Measurements from ENCODE around the gene MAEL. TPM values are rescaled to one million over a fixed set of nuclear protein-coding genes. Genes with fewer than 3 reads are reported as not detected.

MAEL gene
- total and polyA plus RNA-seq, 2 experiments from 2014 or later: 0.76 to 0.95 TPM

GRCh38 chr1:166978821-166979220 lies 10.3 kb upstream of the MAEL start (continued):
- no peak for TF ChIP-seq CTCF (conservative IDR thresholded peaks at IDR 0.05; ENCODE audit: low read depth in 2 of 2)
- TF ChIP-seq JUNB (IDR thresholded peaks at IDR 0.05; ENCODE audit: unreplicated experiment): no peak
- TF ChIP-seq EZH2phosphoT487 (IDR thresholded peaks at IDR 0.05; ENCODE audit: unreplicated experiment): no peak
- TF ChIP-seq POLR2AphosphoS5 (IDR thresholded peaks at IDR 0.05; ENCODE audit: low read depth): no peak
- no peak for TF ChIP-seq STAT1 (IDR thresholded peaks at IDR 0.05; ENCODE audit: unreplicated experiment)
- TF ChIP-seq ZNF331 (CRISPR knock-in tag; IDR thresholded peaks at IDR 0.05; ENCODE audit: low read depth): no peak
- no peak for TF ChIP-seq NANOG (IDR thresholded peaks at IDR 0.05; ENCODE audit: borderline replicate concordance)
- TF ChIP-seq ETS1 (IDR thresholded peaks at IDR 0.05): no peak

GRCh38 chr1:166980383-166980782 lies 8.7 kb upstream of the MAEL start:
- H3K4me3 Mint-ChIP-seq: no peak overlapping the region
- no peak for ATAC-seq
- TF ChIP-seq ZNF462 (CRISPR knock-in tag; IDR thresholded peaks at IDR 0.05) (no peak), ETS1 (IDR thresholded peaks at IDR 0.05) (no peak), EZH2phosphoT487 (IDR thresholded peaks at IDR 0.05; ENCODE audit: unreplicated experiment) (no peak), REST (IDR thresholded peaks at IDR 0.05; ENCODE audit: unreplicated experiment) (no peak), POLR2AphosphoS5 (IDR thresholded peaks at IDR 0.05; ENCODE audit: low read depth) (no peak), ZNF114 (CRISPR knock-in tag; IDR thresholded peaks at IDR 0.05) (no peak), ZNF331 (CRISPR knock-in tag; IDR thresholded peaks at IDR 0.05; ENCODE audit: low read depth) (no peak), JUNB (IDR thresholded peaks at IDR 0.05; ENCODE audit: unreplicated experiment) (no peak), STAT1 (IDR thresholded peaks at IDR 0.05; ENCODE audit: unreplicated experiment) (no peak)

More at GRCh38 chr1:166980383-166980782, 8.7 kb upstream of the MAEL start:
- DNase-seq (ENCODE audit: low spot score): no peak
- Histone ChIP-seq H2AFZ (no peak overlapping the region), H3K9me2 (ENCODE audit: insufficient read depth) (no peaks in the 10 kb centered on the region), H4K20me1 (replicated peaks; ENCODE audit: insufficient read depth) (no peaks in the 10 kb centered on the region), H3F3A (replicated peaks; ENCODE audit: low read depth) (no peaks in the 10 kb centered on the region; the same call in 1 of the 2 replicates), H3K36me3 (ENCODE audit: insufficient read depth) (no peaks in the 10 kb centered on the region), H3K4me2 (no peak overlapping the region), H3K4me3 (no peak overlapping the region), H3K79me2 (replicated peaks; ENCODE audit: insufficient read depth) (no peaks in the 10 kb centered on the region), H3K27ac (ENCODE audit: low read depth) (no peak overlapping the region), H3K27me3 (ENCODE audit: insufficient read depth) (peaks cover 41% of the 10 kb centered on the region), H3K4me1 (ENCODE audit: insufficient read depth) (peaks cover 4% of the 10 kb centered on the region; the same call in 1 of the 2 replicates)
- H3K27ac Mint-ChIP-seq: no peak overlapping the region
- peaks cover 21% of the 10 kb centered on the region for H3K27me3 Mint-ChIP-seq (ENCODE audit: insufficient read depth, low read depth, poor library complexity)
- H3K9me3 Mint-ChIP-seq: no peaks in the 10 kb centered on the region
- H3K36me3 Mint-ChIP-seq (ENCODE audit: low read depth): no peaks in the 10 kb centered on the region
- peaks cover 4% of the 10 kb centered on the region; the same call in 2 of the 3 replicates for H3K4me1 Mint-ChIP-seq
